GM10266 (cell line): Measurements from ENCODE around the gene CXCL16.
"Not testable (repeated sequence)": the region's sequence is repeated elsewhere in the genome, so short reads cannot be mapped to it uniquely, and the experiment has no call there.

ENCODE experiments used
- DNase-seq: peaks from one replicate; pipeline ENCODE4 v3.0.0; 2012; ENCODE audit errors: extremely low spot score
- CTCF ChIP-seq: IDR thresholded peaks from 2 replicates; pipeline ENCODE4 v1.5.1; 2012; ENCODE audit warnings: mild to moderate bottlenecking, low read depth; ENCODE audit not compliant: control insufficient read depth, insufficient read depth; ENCODE audit errors: missing control alignments

CXCL16 gene

GRCh38 chr17:4693416-4693815, 46.3 kb downstream of the CXCL16 start:
- no peak for TF ChIP-seq CTCF
- no peak for DNase-seq

GRCh38 chr17:4691686-4692085, 48.0 kb downstream of the CXCL16 start:
- TF ChIP-seq CTCF: no peak
- no peak for DNase-seq

- DNase-seq: no peak
These were observed 49.0 kb downstream of the CXCL16 start for GRCh38 chr17:4690745-4691144.

GRCh38 chr17:4689872-4690271, 49.9 kb downstream of the CXCL16 start:
- DNase-seq: not testable (repeated sequence)

More at GRCh38 chr17:4690745-4691144, 49.0 kb downstream of the CXCL16 start:
- TF ChIP-seq CTCF: no peak

- DNase-seq: not testable (repeated sequence)
These were observed 56.0 kb downstream of the CXCL16 start for GRCh38 chr17:4683739-4684138.
